HG02610 (cell line): ENCODE measurements around the gene PRAF2.
A peak's percentile ranks its signal among the peaks of the same experiment; 100 is the strongest.

ENCODE experiments used
- ATAC-seq: cut with Tn5 transposase; IDR thresholded peaks from one replicate; pipeline ENCODE4 v1.9.1; 2021; ENCODE audit warnings: mild to moderate bottlenecking, moderate library complexity; ENCODE audit not compliant: unreplicated experiment

The PRAF2 gene

GRCh38 chrX:49043220-49043986, 30.4 kb downstream of the PRAF2 start, which contains the start of gene TFE3:
TFE3 (minus strand) TSS chrX:49043357; CDS start chrX:49043226, 131 bp downstream.
- peak; percentile 91 for ATAC-seq

DNA sequence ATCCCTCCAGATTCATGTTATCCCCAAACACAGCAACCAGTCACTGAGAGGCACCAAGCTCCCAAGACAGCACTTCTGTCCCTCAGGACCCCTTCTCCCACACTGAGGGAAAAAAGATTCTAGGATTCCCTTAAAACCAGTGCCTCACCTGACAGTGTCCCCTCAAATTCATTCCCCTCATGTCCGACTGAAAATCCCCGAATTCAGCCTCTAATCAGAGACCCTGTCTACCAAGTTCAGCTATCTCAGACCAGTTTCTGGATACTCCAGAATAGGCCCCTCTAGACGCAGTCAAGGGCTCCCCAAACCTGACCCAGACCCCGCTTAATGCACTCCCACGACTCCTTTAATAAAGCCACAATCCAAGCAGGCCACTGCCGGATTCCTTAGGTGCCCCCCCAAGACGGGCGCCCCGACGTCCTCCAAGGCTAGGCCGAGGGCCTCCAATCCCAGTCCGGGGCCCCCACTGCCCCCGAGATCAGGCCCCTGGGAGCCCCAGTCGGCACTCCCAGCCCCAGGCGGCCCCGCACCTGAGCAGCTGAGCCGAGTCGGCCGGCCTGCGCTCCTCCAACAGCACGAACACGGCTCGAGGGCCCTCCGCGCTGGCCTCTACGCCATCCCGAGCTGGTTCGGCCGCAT, 31.1 kb downstream of the PRAF2 start:
- ATAC-seq = no peak

GRCh38 chrX:49041744-49042580, 31.8 kb downstream of the PRAF2 start:
- ATAC-seq = no peak

- no peak for ATAC-seq
Measured at GRCh38 chrX:49040376-49040955, 33.3 kb downstream of the PRAF2 start.

GRCh38 chrX:49039598-49040375, 34.0 kb downstream of the PRAF2 start:
- no peak for ATAC-seq

GRCh38 chrX:49037883-49038475, 35.8 kb downstream of the PRAF2 start:
- ATAC-seq = no peak

- ATAC-seq = no peak
Measured at GRCh38 chrX:49030283-49030682, 43.5 kb downstream of the PRAF2 start.

GRCh38 chrX:49029876-49030275, 43.9 kb downstream of the PRAF2 start:
- no peak for ATAC-seq
